GM23248 (cell line): ENCODE measurements around the gene CCR5. TPM values are rescaled to one million over a fixed set of nuclear protein-coding genes. Genes with fewer than 3 reads are reported as not detected.
"Not testable (repeated sequence)": the region's sequence is repeated elsewhere in the genome, so short reads cannot be mapped to it uniquely, and the experiment has no call there.

Experiments used
- DNase-seq: peaks from one replicate; pipeline ENCODE4 v3.0.0-alpha.2; 2015
- H2AFZ ChIP-seq: fragments of 200-600 bp; sonication (generic); 2 replicates; pipeline ENCODE4 v1.6.1; 2016; ENCODE audit warnings: antibody characterized with exemption
- H3F3A ChIP-seq: fragments of 200-600 bp; sonication (generic); 2 replicates; pipeline ENCODE4 v1.6.1; 2016; ENCODE audit warnings: mild to moderate bottlenecking, antibody characterized with exemption, mixed run types; ENCODE audit not compliant: insufficient read depth
- H3K27ac ChIP-seq: fragments of 200-600 bp; sonication (generic); 2 replicates; pipeline ENCODE4 v1.5.1; 2016; ENCODE audit warnings: mild to moderate bottlenecking
- H3K27me3 ChIP-seq: fragments of 200-600 bp; sonication (generic); replicated peaks from 2 replicates; pipeline ENCODE4 v1.6.1; 2016; ENCODE audit warnings: mild to moderate bottlenecking; ENCODE audit not compliant: insufficient read depth
- H3K36me3 ChIP-seq: fragments of 200-600 bp; sonication (generic); 2 replicates; pipeline ENCODE4 v1.6.1; 2016; ENCODE audit warnings: low read depth, mild to moderate bottlenecking
- H3K4me1 ChIP-seq: fragments of 200-600 bp; sonication (generic); 2 replicates; pipeline ENCODE4 v1.6.1; 2016; ENCODE audit warnings: mild to moderate bottlenecking; ENCODE audit not compliant: insufficient read depth
- H3K4me2 ChIP-seq: fragments of 200-600 bp; sonication (generic); one replicate; pipeline ENCODE4 v1.6.1; 2016; ENCODE audit warnings: mild to moderate bottlenecking; ENCODE audit not compliant: unreplicated experiment
- H3K4me3 ChIP-seq: fragments of 200-600 bp; sonication (generic); 2 replicates; pipeline ENCODE4 v1.5.1; 2016; ENCODE audit warnings: mild to moderate bottlenecking
- H3K79me2 ChIP-seq: fragments of 200-600 bp; sonication (generic); 2 replicates; pipeline ENCODE4 v1.6.1; 2016; ENCODE audit warnings: mild to moderate bottlenecking; ENCODE audit not compliant: insufficient read depth
- H3K9ac ChIP-seq: fragments of 200-600 bp; sonication (generic); 2 replicates; pipeline ENCODE4 v1.6.1; 2016; ENCODE audit warnings: mild to moderate bottlenecking
- H3K9me2 ChIP-seq: fragments of 200-600 bp; sonication (generic); 2 replicates; pipeline ENCODE4 v1.6.1; 2016; ENCODE audit warnings: mixed run types, mild to moderate bottlenecking, moderate library complexity; ENCODE audit not compliant: insufficient read depth
- H3K9me3 ChIP-seq: fragments of 200-600 bp; sonication (generic); one replicate; pipeline ENCODE4 v1.6.1; 2017; ENCODE audit warnings: low read depth
- H4K20me1 ChIP-seq: fragments of 200-600 bp; sonication (generic); 2 replicates; pipeline ENCODE4 v1.6.0; 2016; ENCODE audit not compliant: insufficient read depth
- EZH2 ChIP-seq: fragments of 200-600 bp; sonication (generic); IDR thresholded peaks from 2 replicates; pipeline ENCODE4 v1.6.1; 2018; ENCODE audit warnings: antibody characterized with exemption, mild to moderate bottlenecking; ENCODE audit not compliant: insufficient read depth, poor library complexity, severe bottlenecking
- EZH2phosphoT487 ChIP-seq: fragments of 200-600 bp; sonication (generic); IDR thresholded peaks from 2 replicates; pipeline ENCODE4 v1.6.1; 2018; ENCODE audit warnings: antibody characterized with exemption, moderate library complexity, mild to moderate bottlenecking, low read depth; ENCODE audit not compliant: insufficient read depth
- WGBS, 2 experiments: methylation state at CpG; one replicate each; pipeline ENCODE4 v1.1.6; 2015 to 2017; ENCODE audit warnings: low lambda C conversion rate in 2 of 2, low coverage in 1 of 2; ENCODE audit errors: missing lambda C conversion rate in 2 of 2; 5-methylcytosine and 5-hydroxymethylcytosine counted together
- in situ Hi-C: fragments of 300-500 bp; cut with MboI; formaldehyde crosslinking; loops from 2 replicates; pipeline ENCODE4 v1.15.0; 2020
- polyA plus RNA-seq: library from polyadenylated mRNA; unstranded; fragments of >200 nt; fragmentation: Nextera tagmentation; extraction: Ambion mirVana; gene quantifications from 2 replicates; pipeline ENCODE4 v1.2.1, GENCODE V29; 2016
- total RNA-seq: library from RNA; depleted of rRNA; stranded (reverse); fragments of >200 nt; shearing (Covaris generic); gene quantifications from 2 replicates; pipeline ENCODE4 v1.2.3, GENCODE V29; 2014; rRNA removed

CCR5 gene
- total RNA-seq: not detected in 2 replicates
- polyA plus RNA-seq: not detected in 2 replicates

- TF ChIP-seq EZH2phosphoT487 (no peak), EZH2 (no peak)
- Histone ChIP-seq H4K20me1 (no peaks in the 10 kb centered on the region), H3K79me2 (no peaks in the 10 kb centered on the region), H3K4me2 (no peak within 1 kb of the TSS), H3K9ac (no peak within 1 kb of the TSS), H3K36me3 (no peaks in the 10 kb centered on the region), H3K27me3 (peaks cover 85% of the 10 kb centered on the region), H3K4me1 (no peaks in the 10 kb centered on the region), H3K9me3 (no peaks in the 10 kb centered on the region), H3K27ac (no peak within 1 kb of the TSS), H3F3A (no peaks in the 10 kb centered on the region), H2AFZ (no peak within 1 kb of the TSS), H3K4me3 (no peak within 1 kb of the TSS), H3K9me2 (no peaks in the 10 kb centered on the region)
- no peak for DNase-seq
- WGBS, 2 experiments: 77 to 78% methylated on average over 5 of the region's 5 CpGs
- in situ Hi-C loops: loop anchor here (25.0 kb wide), 2 partner anchors 434 to 609 kb away; partner anchors contain the start of gene CXCR6
Observed at GRCh38 chr3:46370839-46371518, at the start of gene CCR5. CCR5 (plus strand) TSS chr3:46370946; CDS start chr3:46372903, 1,957 bp downstream.

- Histone ChIP-seq H4K20me1 (no peaks in the 10 kb centered on the region), H3K27ac (no peak overlapping the region), H3K4me3 (no peak overlapping the region), H3K79me2 (no peaks in the 10 kb centered on the region), H3K36me3 (no peaks in the 10 kb centered on the region), H3K4me2 (no peak overlapping the region), H3K9ac (no peak overlapping the region), H3K9me2 (no peaks in the 10 kb centered on the region), H3K9me3 (no peaks in the 10 kb centered on the region), H3K27me3 (peaks cover 16% of the 10 kb centered on the region), H3K4me1 (no peaks in the 10 kb centered on the region), H3F3A (no peaks in the 10 kb centered on the region), H2AFZ (no peak overlapping the region)
- in situ Hi-C loops: no loop called here
- WGBS, 2 experiments: 22 to 45% methylated on average over 1 of the region's 1 CpG
- no peak for DNase-seq
- TF ChIP-seq EZH2phosphoT487: no peak
- TF ChIP-seq EZH2: no peak
Observed at GRCh38 chr3:46321461-46322104, 49.2 kb upstream of the CCR5 start.

- no peak overlapping the region for H3K4me2 ChIP-seq
- TF ChIP-seq EZH2 (no peak), EZH2phosphoT487 (no peak)
- no peak overlapping the region for H3K4me3 ChIP-seq
- H3K27ac ChIP-seq: no peak overlapping the region
- H3K79me2 ChIP-seq: no peaks in the 10 kb centered on the region
- DNase-seq: no peak
- H3K9me3 ChIP-seq: no peaks in the 10 kb centered on the region
- H3K4me1 ChIP-seq: no peaks in the 10 kb centered on the region
- no peak overlapping the region for H2AFZ ChIP-seq
- H4K20me1 ChIP-seq: no peaks in the 10 kb centered on the region
- no peaks in the 10 kb centered on the region for H3F3A ChIP-seq
- H3K27me3 ChIP-seq: peaks cover 17% of the 10 kb centered on the region
- WGBS, 2 experiments: 32 to 35% methylated on average over 2 of the region's 2 CpGs
- no peak overlapping the region for H3K9ac ChIP-seq
- no peaks in the 10 kb centered on the region for H3K36me3 ChIP-seq
- in situ Hi-C loops: no loop called here
- H3K9me2 ChIP-seq: no peaks in the 10 kb centered on the region
Observed at GRCh38 chr3:46324036-46324435, 46.7 kb upstream of the CCR5 start.

- WGBS, 2 experiments: 44% methylated on average over 1 of the region's 1 CpG
- no peak for TF ChIP-seq EZH2
- no peaks in the 10 kb centered on the region for H3K9me3 ChIP-seq
- H3K79me2 ChIP-seq: no peaks in the 10 kb centered on the region
- H3K4me3 ChIP-seq: no peak overlapping the region
- H3K9me2 ChIP-seq: no peaks in the 10 kb centered on the region
- H3K4me1 ChIP-seq: no peaks in the 10 kb centered on the region
- no peaks in the 10 kb centered on the region for H3K36me3 ChIP-seq
- H2AFZ ChIP-seq: no peak overlapping the region
- no peaks in the 10 kb centered on the region for H3F3A ChIP-seq
- H3K27me3 ChIP-seq: peaks cover 24% of the 10 kb centered on the region
- in situ Hi-C loops: no loop called here
- no peak overlapping the region for H3K27ac ChIP-seq
- no peak overlapping the region for H3K9ac ChIP-seq
- H4K20me1 ChIP-seq: no peaks in the 10 kb centered on the region
- no peak overlapping the region for H3K4me2 ChIP-seq
- DNase-seq: no peak
Observed at GRCh38 chr3:46325645-46326300, 45.0 kb upstream of the CCR5 start.

- H3K9ac ChIP-seq, H3K4me3 ChIP-seq, H3K9me2 ChIP-seq, DNase-seq, H2AFZ ChIP-seq, H3K4me2 ChIP-seq, H4K20me1 ChIP-seq, H3K36me3 ChIP-seq, H3K9me3 ChIP-seq, H3K27ac ChIP-seq, H3K79me2 ChIP-seq, H3F3A ChIP-seq, in situ Hi-C loops, H3K4me1 ChIP-seq: not testable (repeated sequence)
- 62 to 81% methylated on average over 3 of the region's 3 CpGs for WGBS, 2 experiments
- H3K27me3 ChIP-seq: peaks cover 24% of the 10 kb centered on the region; the same call in 1 of the 2 replicates
Observed at GRCh38 chr3:46330676-46331075, 40.1 kb upstream of the CCR5 start.
